Caki2 (cell line): ENCODE results near the gene NDE1. TPM values are rescaled to one million over a fixed set of nuclear protein-coding genes. Genes with fewer than 3 reads are reported as not detected.
A peak's percentile ranks its signal among the peaks of the same experiment; 100 is the strongest.
"Not testable (repeated sequence)": the region's sequence is repeated elsewhere in the genome, so short reads cannot be mapped to it uniquely, and the experiment has no call there.

Experiments used
- DNase-seq: peaks from one replicate; pipeline ENCODE4 v3.0.0-alpha.2; 2015; ENCODE audit warnings: low read depth
- in situ Hi-C: cut with HindIII; loops from 2 replicates; pipeline ENCODE4 v1.10.0; 2016; ENCODE audit warnings: low sequenced_read_pairs, low pct_unique_long_range_greater_than_20kb, mixed read lengths
- total RNA-seq: library from RNA; depleted of rRNA; stranded (reverse); fragments of >200 nt; shearing (Covaris generic); gene quantifications from 2 replicates; pipeline ENCODE4 v1.2.3, GENCODE V29; 2014; ENCODE audit warnings: low replicate concordance; rRNA removed

Gene NDE1
- 50.5 and 73.2 TPM in 2 replicates for total RNA-seq

DNA sequence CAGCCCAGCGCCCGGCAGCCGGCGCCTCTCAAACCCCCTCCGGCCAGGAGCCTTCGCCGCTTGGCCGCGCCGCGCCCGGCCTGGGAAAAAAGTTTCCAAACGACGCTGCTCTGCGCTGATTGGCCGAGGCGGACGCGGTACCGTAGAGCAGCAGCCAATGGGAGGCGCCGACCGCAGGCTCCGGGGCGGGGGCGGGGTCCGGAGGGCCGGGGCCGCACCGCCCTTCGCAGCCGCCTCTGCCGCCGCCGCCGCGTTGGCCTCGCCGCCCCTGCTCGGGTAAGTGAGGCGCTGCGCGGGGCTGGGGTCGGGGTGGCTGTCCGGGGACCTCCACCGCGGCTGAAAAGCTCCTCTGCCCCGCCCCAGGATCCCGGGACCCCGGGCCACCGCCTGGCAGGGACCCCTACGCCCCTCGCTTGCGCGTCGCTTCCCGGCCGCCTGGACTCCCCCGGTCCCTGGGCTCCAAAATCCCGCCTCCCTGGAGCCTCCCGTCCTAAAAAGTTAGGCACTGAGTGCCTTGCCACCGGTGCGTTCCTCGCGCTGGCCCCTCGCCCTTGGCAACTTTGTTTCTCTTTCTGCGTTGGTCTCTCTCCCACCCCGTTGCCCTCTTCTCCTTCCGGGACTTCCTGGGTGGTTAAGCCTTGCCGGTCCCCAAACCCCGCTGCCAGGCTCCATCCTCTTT is at the start of gene NDE1:
TSS of gene NDE1 (plus strand) at position 227 of the 679 bp plus-strand sequence. CDS start 14,534 bp downstream, outside the sequence.
- DNase-seq: peak; percentile 91
- in situ Hi-C loops: no loop called here

GRCh38 chr16:15601212-15601879 is 48.7 kb upstream of the NDE1 start:
- in situ Hi-C loops: no loop called here

GRCh38 chr16:15602285-15603044 is 47.6 kb upstream of the NDE1 start:
- in situ Hi-C loops: no loop called here
- DNase-seq: no peak

More at GRCh38 chr16:15601212-15601879, 48.7 kb upstream of the NDE1 start:
- DNase-seq: no peak

DNA sequence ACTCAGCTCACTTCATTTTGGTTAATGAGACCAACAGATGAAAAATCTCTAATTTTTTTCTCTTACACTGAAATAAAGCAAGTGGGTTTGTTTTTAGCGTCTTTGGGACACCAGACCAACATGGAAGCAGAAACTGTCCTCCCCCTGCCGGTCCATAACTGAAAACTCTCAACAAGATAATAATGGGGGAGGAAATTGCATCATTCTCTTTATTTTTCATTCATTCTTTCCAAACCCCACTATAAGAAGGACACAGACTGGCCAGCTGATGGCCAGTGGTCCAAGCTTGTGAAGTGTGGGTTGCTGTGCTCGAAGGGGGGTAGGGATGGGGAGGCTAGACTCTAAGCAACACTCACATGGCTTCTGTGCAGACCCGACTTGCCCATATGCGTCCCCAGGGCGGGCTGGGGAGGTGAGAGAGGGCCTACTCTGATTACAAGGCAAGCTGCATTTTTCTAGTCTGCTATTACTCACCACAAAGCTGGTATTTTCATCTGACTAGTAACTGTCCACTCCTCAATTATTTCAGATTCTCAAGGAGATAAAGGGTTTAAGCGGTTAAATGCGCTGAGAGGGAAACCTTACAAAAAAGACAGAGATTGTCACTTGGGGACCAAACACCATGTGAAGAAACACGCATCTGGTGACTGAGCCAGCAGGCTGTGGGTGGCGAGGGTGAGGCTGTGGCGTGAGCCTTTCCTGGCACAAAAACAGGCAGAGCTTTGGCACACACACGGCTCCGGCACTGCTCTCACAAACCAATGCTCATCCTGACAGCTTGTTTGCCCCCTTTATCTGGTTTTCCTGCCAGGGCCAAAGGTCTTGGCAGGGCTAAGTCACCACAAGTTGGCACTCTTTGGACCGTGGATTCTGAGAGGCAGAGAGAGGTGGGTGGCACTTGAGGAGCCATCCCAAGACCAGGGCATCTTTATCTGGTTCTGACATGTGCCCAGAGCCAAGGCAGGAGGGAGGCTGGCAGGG is 45.3 kb upstream of the NDE1 start:
- in situ Hi-C loops: no loop called here

DNA sequence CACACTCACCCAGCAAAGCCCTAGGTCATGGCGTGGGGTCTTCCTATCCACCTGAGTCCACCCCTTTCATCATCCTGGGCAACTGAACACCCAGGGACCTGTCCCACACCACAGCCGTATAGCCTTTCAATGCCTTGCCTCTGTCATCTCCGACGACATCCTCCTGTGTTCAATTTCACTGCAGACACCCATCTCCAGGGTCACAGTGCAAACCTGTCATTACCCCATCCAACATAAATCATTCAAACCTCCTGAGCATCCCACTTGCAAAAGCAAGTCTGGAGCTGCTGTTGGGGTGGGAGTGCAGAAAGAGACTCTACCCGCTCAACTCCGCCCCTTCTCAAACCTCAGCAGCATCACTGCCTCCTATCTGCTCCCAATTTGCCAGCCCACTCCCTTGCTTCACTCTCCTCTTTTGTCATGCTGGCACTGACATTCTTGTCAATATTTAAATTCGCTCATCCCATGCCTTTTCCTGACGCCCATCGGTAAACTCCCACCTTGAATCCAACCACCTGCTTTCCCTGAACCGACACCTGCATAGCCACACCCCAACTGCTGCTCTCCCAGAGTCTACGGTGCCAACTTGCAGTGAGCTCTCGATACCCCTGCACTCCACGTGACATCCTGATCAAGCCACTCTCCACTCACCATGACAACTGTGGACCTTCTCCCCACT is 44.1 kb upstream of the NDE1 start:
- in situ Hi-C loops: no loop called here
- no peak for DNase-seq

More for the DNA sequence above, 45.3 kb upstream of the NDE1 start:
- DNase-seq: no peak

GRCh38 chr16:15606518-15607220 is 43.4 kb upstream of the NDE1 start:
- DNase-seq: no peak
- in situ Hi-C loops: no loop called here

GRCh38 chr16:15607221-15607699 is 42.8 kb upstream of the NDE1 start:
- in situ Hi-C loops, DNase-seq: not testable (repeated sequence)

DNA sequence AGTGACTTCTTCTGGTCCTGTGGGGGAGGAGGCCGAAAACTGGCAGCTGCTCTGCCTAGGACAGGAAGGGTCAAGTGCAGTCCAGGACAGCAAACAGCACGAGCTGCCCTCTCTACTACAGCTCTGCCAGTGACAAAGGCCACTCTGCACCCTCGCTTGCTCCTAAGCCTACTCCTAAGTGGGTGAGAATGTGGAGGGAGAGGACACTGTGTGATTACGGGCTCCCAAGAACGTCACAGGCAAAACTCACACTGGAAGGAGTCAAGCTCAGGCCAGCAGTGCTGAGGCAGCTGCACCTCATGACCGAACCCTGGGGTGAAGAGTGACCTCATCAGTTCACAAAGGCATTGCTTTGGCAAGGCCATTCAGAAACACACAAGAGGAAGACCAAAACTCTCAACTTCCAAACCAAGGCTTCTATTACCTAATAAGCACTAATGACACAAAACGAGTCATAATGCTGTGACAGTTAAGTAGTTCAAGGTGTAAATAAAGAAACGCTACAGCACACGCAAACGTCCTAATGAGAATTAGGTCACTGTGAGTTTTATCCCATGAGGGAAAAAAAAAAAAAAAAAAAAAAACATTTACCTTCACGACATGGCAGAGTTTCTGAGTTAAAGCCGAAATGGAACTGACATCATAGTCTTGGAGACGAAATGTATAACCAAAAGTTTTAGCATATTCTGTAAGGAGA is 42.2 kb upstream of the NDE1 start:
- no peak for DNase-seq
- in situ Hi-C loops: no loop called here

- in situ Hi-C loops: no loop called here
- DNase-seq: no peak
Measured at GRCh38 chr16:15608398-15609285, 41.4 kb upstream of the NDE1 start.

DNA sequence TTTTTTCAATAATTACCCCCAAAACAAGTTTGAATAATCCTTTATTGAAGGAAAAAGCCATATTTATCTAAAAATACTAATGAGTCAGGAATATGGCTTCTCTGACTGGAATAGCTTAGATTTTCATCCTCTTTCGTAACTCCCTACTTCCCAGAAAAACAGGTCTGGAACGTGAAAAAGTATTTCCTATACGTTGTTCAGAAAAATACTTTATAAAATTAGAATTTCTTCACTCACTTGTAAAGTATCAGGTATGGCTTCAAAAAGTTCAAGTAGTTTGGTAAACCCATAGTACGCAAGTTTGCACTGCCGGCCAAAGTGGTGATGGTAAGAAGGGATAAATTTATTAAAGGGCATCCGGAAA is 40.8 kb upstream of the NDE1 start:
- in situ Hi-C loops: no loop called here
- no peak for DNase-seq

GRCh38 chr16:15610369-15610871 is 39.6 kb upstream of the NDE1 start:
- no peak for DNase-seq
- in situ Hi-C loops: no loop called here

DNA sequence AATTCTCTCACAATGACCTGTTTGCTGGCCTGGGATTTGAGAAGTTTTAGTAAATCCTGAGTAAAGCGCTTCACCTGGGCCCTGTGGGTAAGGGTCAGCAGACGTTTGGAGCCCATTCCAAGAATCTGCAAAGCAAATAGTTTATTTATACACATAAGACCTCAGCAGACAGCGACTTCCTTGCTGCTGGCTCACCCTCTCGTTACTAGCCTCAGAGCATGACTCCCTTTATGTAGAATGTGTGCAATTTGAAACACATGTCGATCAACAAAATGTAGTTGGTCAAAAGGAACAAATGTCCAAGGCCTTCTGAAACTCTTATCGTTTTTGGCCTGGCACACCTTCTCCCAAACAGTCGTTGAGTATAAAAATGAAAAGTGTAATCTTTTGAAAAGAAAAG is 38.4 kb upstream of the NDE1 start:
- no peak for DNase-seq
- in situ Hi-C loops: no loop called here

- no peak for DNase-seq
- in situ Hi-C loops: no loop called here
Measured at GRCh38 chr16:15613676-15614075, 36.4 kb upstream of the NDE1 start.

DNA sequence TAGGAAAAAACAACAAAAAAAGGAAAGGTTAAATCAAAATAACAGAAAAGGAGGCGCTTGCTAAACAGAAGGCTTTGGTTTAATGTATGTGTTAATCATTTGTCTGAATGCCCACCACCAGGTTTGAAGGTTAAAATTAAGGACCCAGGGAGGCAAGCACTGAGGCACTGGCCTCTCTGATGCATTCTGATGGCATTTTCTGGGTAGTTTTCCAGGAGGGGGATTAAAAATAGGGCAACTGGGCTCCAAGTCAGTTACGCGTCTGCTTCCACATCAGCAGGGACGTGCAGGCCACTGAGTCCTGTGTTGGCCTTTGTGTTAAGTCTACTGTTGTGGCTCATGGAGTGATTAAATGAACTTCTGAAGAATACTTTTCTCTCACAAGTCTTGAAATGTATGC is 34.0 kb upstream of the NDE1 start:
- DNase-seq: no peak
- in situ Hi-C loops: no loop called here

DNA sequence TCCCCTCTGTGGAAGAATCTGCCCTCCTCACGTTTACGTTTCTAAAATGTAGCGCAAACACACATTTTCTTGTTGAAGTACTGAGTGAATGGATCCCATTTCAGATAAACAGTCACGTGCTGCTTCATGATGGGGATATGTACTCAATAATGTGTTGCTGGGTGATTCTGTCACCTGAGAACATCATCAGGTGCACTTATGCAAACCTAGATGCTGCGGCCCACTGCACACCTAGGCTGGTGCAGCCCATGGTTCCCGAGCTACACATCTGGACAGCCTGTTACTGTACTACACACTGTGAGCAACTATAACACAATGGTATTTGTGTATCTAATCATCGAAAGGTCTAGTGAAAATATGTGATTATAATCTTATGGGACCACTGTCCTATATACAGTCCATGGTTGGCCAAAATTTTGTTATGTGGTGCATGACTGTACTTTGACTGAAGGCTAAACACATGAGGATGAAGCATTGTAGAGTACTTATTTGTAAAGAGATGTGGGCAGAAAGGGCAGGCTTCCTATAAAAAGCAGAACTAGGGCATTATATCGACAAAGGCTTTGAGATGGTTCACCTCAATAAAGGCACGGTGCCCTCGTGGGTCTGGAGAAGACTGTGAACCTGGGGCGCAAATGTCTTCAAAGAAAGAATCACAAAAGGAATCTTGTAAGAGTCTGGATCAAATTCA is 33.4 kb upstream of the NDE1 start:
- DNase-seq: no peak
- in situ Hi-C loops: no loop called here
